Ishikawa (cell line): Measurements from ENCODE around the gene NAT10.

ENCODE experiments used
- CEBPB ChIP-seq: IDR thresholded peaks from 2 replicates; pipeline ENCODE4 v1.6.1; 2012
- EGR1 ChIP-seq: IDR thresholded peaks from 2 replicates; pipeline ENCODE4 v1.6.1; 2012
- EP300 ChIP-seq: IDR thresholded peaks from 2 replicates; pipeline ENCODE4 v1.6.1; 2012; ENCODE audit warnings: borderline replicate concordance
- FOXM1 ChIP-seq: IDR thresholded peaks from 2 replicates; pipeline ENCODE4 v1.6.1; 2012; ENCODE audit warnings: low read depth, borderline replicate concordance
- MAX ChIP-seq: IDR thresholded peaks from 2 replicates; pipeline ENCODE4 v1.6.1; 2012
- RAD21 ChIP-seq: IDR thresholded peaks from 2 replicates; pipeline ENCODE4 v1.6.1; 2012; ENCODE audit warnings: low read depth
- TAF1 ChIP-seq: IDR thresholded peaks from 2 replicates; pipeline ENCODE4 v1.6.1; 2012; ENCODE audit warnings: low read depth, mild to moderate bottlenecking
- TCF12 ChIP-seq: IDR thresholded peaks from 2 replicates; pipeline ENCODE4 v1.6.1; 2012; ENCODE audit warnings: low read depth
- TEAD4 ChIP-seq: IDR thresholded peaks from 2 replicates; pipeline ENCODE4 v1.6.1; 2012
- USF1 ChIP-seq: IDR thresholded peaks from 2 replicates; pipeline ENCODE4 v1.6.1; 2012
- YY1 ChIP-seq: IDR thresholded peaks from 2 replicates; pipeline ENCODE4 v1.6.1; 2012; ENCODE audit warnings: low read depth

GRCh38 chr11:34140149-34140548 lies 34.7 kb downstream of the NAT10 start:
- TF ChIP-seq CEBPB (no peak), EP300 (no peak), TAF1 (no peak), RAD21 (no peak), YY1 (no peak), FOXM1 (no peak), TCF12 (no peak), TEAD4 (no peak), MAX (no peak), EGR1 (no peak), USF1 (no peak)
